Measurements from ENCODE around the gene MFSD11. TPM values are rescaled to one million over a fixed set of nuclear protein-coding genes. Genes with fewer than 3 reads are reported as not detected.

Gene MFSD11
- total and polyA plus RNA-seq, 2 of the 8 experiments (the other 6 are each of a cell fraction or from before 2014, with no cell fraction given) = 17.7 to 19.8 TPM

- no peak for DNase-seq (ENCODE audit: low read depth in 1 of 2, low spot score in 2 of 2)
- Histone ChIP-seq H2BK12ac (ENCODE audit: low read depth, low read length) (no peak overlapping the region), H3K4ac (replicated peaks; ENCODE audit: insufficient read length, low read depth, low read length) (no peak overlapping the region), H3K18ac (ENCODE audit: extremely low read depth, low read length) (no peak overlapping the region), H3K56ac (replicated peaks; ENCODE audit: insufficient read length, low read depth, low read length) (no peak overlapping the region), H2BK15ac (ENCODE audit: low read length) (no peak overlapping the region), H3K79me1 (ENCODE audit: low read depth, low read length) (no peaks in the 10 kb centered on the region), H3K4me2 (ENCODE audit: insufficient read depth in 1 of 2, low read depth in 2 of 2, low read length in 2 of 2) (no peak overlapping the region), H3K14ac (ENCODE audit: insufficient read length) (no peak overlapping the region), H4K5ac (ENCODE audit: insufficient read length, low read depth, low read length) (no peak overlapping the region), H3K4me3 (ENCODE audit: extremely low read depth in 1 of 4, insufficient read depth in 2 of 4, low read depth in 3 of 4, low read length in 4 of 4) (no peak overlapping the region), H3K9me3 (ENCODE audit: insufficient read depth in 2 of 2, low read depth in 1 of 2, low read length in 1 of 2) (no peaks in the 10 kb centered on the region), H4K8ac (ENCODE audit: extremely low read depth, insufficient read depth, low read length) (no peak overlapping the region), H3K27ac (ENCODE audit: low read depth, low read length) (no peak overlapping the region), H2BK120ac (replicated peaks; ENCODE audit: low read depth, low read length) (no peak overlapping the region), H2BK20ac (ENCODE audit: low read length) (no peak overlapping the region), H4K91ac (replicated peaks; ENCODE audit: insufficient read length, low read length) (no peak overlapping the region), H3K9ac (replicated peaks in 1 of 4; ENCODE audit: extremely low read depth in 1 of 4, low read depth in 3 of 4, low read length in 3 of 4) (no peak overlapping the region), H3K27me3 (replicated peaks in 1 of 4; ENCODE audit: control insufficient read depth in 3 of 4, extremely low read depth in 1 of 4, insufficient read depth in 3 of 4, low read length in 3 of 4) (no peaks in the 10 kb centered on the region), H2AK5ac (ENCODE audit: low read depth, low read length) (no peak overlapping the region), H2AFZ (ENCODE audit: low read length) (no peak overlapping the region), H3K4me1 (replicated peaks in 1 of 4; ENCODE audit: control insufficient read depth in 3 of 4, insufficient read depth in 4 of 4, low read length in 3 of 4) (peaks cover 0 to 3% (median 0%) of the 10 kb centered on the region in 4 experiments; a peak in 1 of 7 replicates), H3K79me2 (ENCODE audit: control insufficient read depth in 1 of 2, insufficient read depth in 2 of 2, low read length in 2 of 2) (no peaks in the 10 kb centered on the region), H4K20me1 (replicated peaks in 1 of 2; ENCODE audit: control insufficient read depth in 1 of 2, insufficient read depth in 2 of 2, low read length in 2 of 2) (no peaks in the 10 kb centered on the region), H3K23ac (ENCODE audit: insufficient read length) (no peak overlapping the region), H3K23me2 (ENCODE audit: low read depth, low read length) (no peaks in the 10 kb centered on the region), H3K36me3 (ENCODE audit: control insufficient read depth in 2 of 4, insufficient read depth in 4 of 4, low read length in 3 of 4) (no peaks in the 10 kb centered on the region), H2BK5ac (ENCODE audit: low read depth, low read length) (no peak overlapping the region)
- ChIA-PET POLR2A (ENCODE audit: partially characterized antibody) (interaction anchor here (1.6 to 1.7 kb wide), 2 partner anchors 74 to 80 kb away, joined by 4 to 5 read pairs; partner anchors contain the start of genes MFSD11 and SRSF2), CTCF (ENCODE audit: partially characterized antibody) (interaction anchor here (0.6 to 2.0 kb wide), 9 partner anchors 9 to 292 kb away, joined by 3 to 7 read pairs (median 3); no protein-coding TSS in a partner anchor)
- no peak for FAIRE-seq
- WGBS, 2 experiments (ENCODE audit: extremely low coverage in 1 of 2, insufficient coverage in 1 of 2, insufficient read length in 1 of 2, insufficient replicate concordance in 2 of 2, low coverage in 1 of 2, low lambda C conversion rate in 2 of 2, missing lambda C conversion rate in 1 of 2) = 93% methylated on average over 5 of the region's 5 CpGs; no CpG with 5 or more reads in 1 of the 2 experiments
- TF ChIP-seq ASH2L (IDR thresholded peaks at IDR 0.05; ENCODE audit: low read length) = no peak
Measured at GRCh38 chr17:76811834-76812233, 73.9 kb downstream of the MFSD11 start.
